ENCODE data around the gene NUP188.

DNA sequence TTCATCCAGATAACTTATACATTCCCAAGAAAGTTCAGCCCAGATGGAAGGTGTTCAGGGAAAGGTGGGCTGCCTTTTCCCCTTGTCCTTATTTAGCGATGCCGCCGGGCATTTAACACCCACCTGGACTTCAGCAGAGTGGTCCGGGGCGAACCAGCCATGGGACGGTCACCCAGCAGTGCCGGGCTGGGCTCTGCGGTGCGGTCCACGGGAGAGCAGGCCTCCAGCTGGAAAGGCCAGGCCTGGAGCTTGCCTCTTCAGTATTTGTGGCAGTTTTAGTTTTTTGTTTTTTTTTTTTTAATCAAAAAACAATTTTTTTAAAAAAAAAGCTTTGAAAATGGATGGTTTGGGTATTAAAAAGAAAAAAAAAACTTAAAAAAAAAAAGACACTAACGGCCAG, 30.8 kb upstream of the NUP188 start:
- TF ChIP-seq, protein P1, sequence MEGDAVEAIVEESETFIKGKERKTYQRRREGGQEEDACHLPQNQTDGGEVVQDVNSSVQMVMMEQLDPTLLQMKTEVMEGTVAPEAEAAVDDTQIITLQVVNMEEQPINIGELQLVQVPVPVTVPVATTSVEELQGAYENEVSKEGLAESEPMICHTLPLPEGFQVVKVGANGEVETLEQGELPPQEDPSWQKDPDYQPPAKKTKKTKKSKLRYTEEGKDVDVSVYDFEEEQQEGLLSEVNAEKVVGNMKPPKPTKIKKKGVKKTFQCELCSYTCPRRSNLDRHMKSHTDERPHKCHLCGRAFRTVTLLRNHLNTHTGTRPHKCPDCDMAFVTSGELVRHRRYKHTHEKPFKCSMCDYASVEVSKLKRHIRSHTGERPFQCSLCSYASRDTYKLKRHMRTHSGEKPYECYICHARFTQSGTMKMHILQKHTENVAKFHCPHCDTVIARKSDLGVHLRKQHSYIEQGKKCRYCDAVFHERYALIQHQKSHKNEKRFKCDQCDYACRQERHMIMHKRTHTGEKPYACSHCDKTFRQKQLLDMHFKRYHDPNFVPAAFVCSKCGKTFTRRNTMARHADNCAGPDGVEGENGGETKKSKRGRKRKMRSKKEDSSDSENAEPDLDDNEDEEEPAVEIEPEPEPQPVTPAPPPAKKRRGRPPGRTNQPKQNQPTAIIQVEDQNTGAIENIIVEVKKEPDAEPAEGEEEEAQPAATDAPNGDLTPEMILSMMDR (IDR thresholded peaks at IDR 0.05) = no peak
- TF ChIP-seq EZH2 (IDR thresholded peaks at IDR 0.05; ENCODE audit: borderline replicate concordance, insufficient read depth, low read depth, low read length, poor library complexity, severe bottlenecking) = no peak

All from B cell (primary cell).